Parathyroid adenoma (tissue), 2 donors: ENCODE results near the gene CEP70.
"Not testable (repeated sequence)": the region's sequence is repeated elsewhere in the genome, so short reads cannot be mapped to it uniquely, and the experiment has no call there.

ENCODE experiments used
- H2AFZ ChIP-seq: fragments of 300-600 bp; sonication (generic); one replicate; pipeline ENCODE4 v1.7.0; 2017; ENCODE audit warnings: antibody characterized with exemption, mild to moderate bottlenecking
- H3K27ac ChIP-seq: fragments of 300-600 bp; sonication (generic); one replicate; pipeline ENCODE4 v1.7.0; 2017
- H3K27me3 ChIP-seq: fragments of 300-600 bp; sonication (generic); one replicate; pipeline ENCODE4 v1.7.0; 2017; ENCODE audit warnings: low read length; ENCODE audit not compliant: control insufficient read depth, insufficient read depth
- H3K36me3 ChIP-seq: fragments of 300-600 bp; sonication (generic); one replicate; pipeline ENCODE4 v1.7.0; 2017; ENCODE audit warnings: low read length; ENCODE audit not compliant: control insufficient read depth, insufficient read depth
- H3K4me1 ChIP-seq: fragments of 300-600 bp; sonication (generic); one replicate; pipeline ENCODE4 v1.7.0; 2017; ENCODE audit warnings: control low read depth
- H3K4me2 ChIP-seq: fragments of 300-600 bp; sonication (generic); one replicate; pipeline ENCODE4 v1.7.0; 2017; ENCODE audit warnings: low read length
- H3K4me3 ChIP-seq: fragments of 300-600 bp; sonication (generic); one replicate; pipeline ENCODE4 v1.7.0; 2017; ENCODE audit warnings: low read depth, low read length
- H3K79me2 ChIP-seq: fragments of 300-600 bp; sonication (generic); one replicate; pipeline ENCODE4 v1.7.0; 2017; ENCODE audit warnings: control low read depth
- H3K9ac ChIP-seq: fragments of 300-600 bp; sonication (generic); one replicate; pipeline ENCODE4 v1.7.0; 2017; ENCODE audit warnings: mild to moderate bottlenecking
- H3K9me3 ChIP-seq: fragments of 300-600 bp; sonication (generic); one replicate; pipeline ENCODE4 v1.7.0; 2017; ENCODE audit warnings: low read length; ENCODE audit not compliant: control insufficient read depth
- CTCF ChIP-seq: fragments of 300-600 bp; sonication (generic); IDR thresholded peaks from one replicate; pipeline ENCODE4 v1.7.0; 2017; ENCODE audit warnings: antibody characterized with exemption, mild to moderate bottlenecking
- donor health status: primary hyperparathyroidism.

The CEP70 gene

GRCh38 chr3:138456961-138457862, 136.8 kb downstream of the CEP70 start:
- H2AFZ ChIP-seq, result no peak overlapping the region
- no peaks in the 10 kb centered on the region for H3K9me3 ChIP-seq
- H3K27ac ChIP-seq, result no peak overlapping the region
- H3K9ac ChIP-seq, result no peak overlapping the region
- H3K36me3 ChIP-seq, result no peaks in the 10 kb centered on the region
- H3K27me3 ChIP-seq, result no peaks in the 10 kb centered on the region
- no peaks in the 10 kb centered on the region for H3K4me1 ChIP-seq
- TF ChIP-seq CTCF, result no peak
- H3K4me3 ChIP-seq, result no peak overlapping the region
- H3K4me2 ChIP-seq, result no peak overlapping the region
- no peaks in the 10 kb centered on the region for H3K79me2 ChIP-seq

GRCh38 chr3:138455801-138456716, 138.0 kb downstream of the CEP70 start:
- Histone ChIP-seq H3K9ac (no peak overlapping the region), H3K27me3 (no peaks in the 10 kb centered on the region), H3K9me3 (no peaks in the 10 kb centered on the region), H3K4me1 (no peaks in the 10 kb centered on the region), H3K4me3 (no peak overlapping the region), H3K79me2 (no peaks in the 10 kb centered on the region), H3K27ac (no peak overlapping the region), H3K36me3 (no peaks in the 10 kb centered on the region), H2AFZ (no peak overlapping the region), H3K4me2 (no peak overlapping the region)
- TF ChIP-seq CTCF, result no peak

- H2AFZ ChIP-seq, H3K4me2 ChIP-seq, H3K9ac ChIP-seq, H3K4me3 ChIP-seq, H3K9me3 ChIP-seq, H3K4me1 ChIP-seq, H3K79me2 ChIP-seq, H3K27ac ChIP-seq, H3K27me3 ChIP-seq, H3K36me3 ChIP-seq: not testable (repeated sequence)
Measured at GRCh38 chr3:138453940-138454339, 140.1 kb downstream of the CEP70 start.

- Histone ChIP-seq H3K36me3 (no peaks in the 10 kb centered on the region), H3K9ac (no peak overlapping the region), H3K79me2 (no peaks in the 10 kb centered on the region), H3K9me3 (no peaks in the 10 kb centered on the region), H2AFZ (no peak overlapping the region), H3K4me1 (no peaks in the 10 kb centered on the region), H3K27ac (no peak overlapping the region), H3K4me3 (no peak overlapping the region), H3K4me2 (no peak overlapping the region), H3K27me3 (no peaks in the 10 kb centered on the region)
- no peak for TF ChIP-seq CTCF
Measured at GRCh38 chr3:138452436-138452835, 141.6 kb downstream of the CEP70 start.

- Histone ChIP-seq H3K79me2 (no peaks in the 10 kb centered on the region), H3K4me1 (no peaks in the 10 kb centered on the region), H3K9ac (no peak overlapping the region), H3K4me3 (no peak overlapping the region), H3K27me3 (no peaks in the 10 kb centered on the region), H3K9me3 (no peaks in the 10 kb centered on the region), H3K36me3 (no peaks in the 10 kb centered on the region), H3K27ac (no peak overlapping the region), H3K4me2 (no peak overlapping the region), H2AFZ (no peak overlapping the region)
- no peak for TF ChIP-seq CTCF
Measured at GRCh38 chr3:138451595-138452162, 142.4 kb downstream of the CEP70 start.
